Measurements from ENCODE around the gene FAT1.

The FAT1 gene

DNA sequence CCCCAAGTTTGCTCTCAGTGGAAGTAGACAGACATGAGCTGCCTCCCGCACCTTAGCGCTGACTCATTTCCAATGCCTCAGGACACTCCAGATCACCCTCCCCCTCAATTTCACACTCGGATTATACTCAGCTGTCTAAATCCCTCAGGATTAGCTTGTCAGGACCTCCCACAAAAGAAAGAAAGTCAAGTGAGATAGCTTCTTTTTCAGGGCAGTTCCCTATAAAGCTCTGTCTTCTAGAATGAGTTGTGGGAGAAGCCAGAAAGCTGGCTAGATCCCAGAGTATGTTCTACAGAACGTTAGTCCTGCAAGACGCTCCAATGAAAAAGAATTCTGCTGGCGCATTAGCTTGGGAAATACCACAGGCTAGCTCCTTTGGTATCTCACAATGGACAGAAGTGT is 117.1 kb downstream of the FAT1 start:
- DNase-seq (ENCODE audit: low read depth) = no peak

DNA sequence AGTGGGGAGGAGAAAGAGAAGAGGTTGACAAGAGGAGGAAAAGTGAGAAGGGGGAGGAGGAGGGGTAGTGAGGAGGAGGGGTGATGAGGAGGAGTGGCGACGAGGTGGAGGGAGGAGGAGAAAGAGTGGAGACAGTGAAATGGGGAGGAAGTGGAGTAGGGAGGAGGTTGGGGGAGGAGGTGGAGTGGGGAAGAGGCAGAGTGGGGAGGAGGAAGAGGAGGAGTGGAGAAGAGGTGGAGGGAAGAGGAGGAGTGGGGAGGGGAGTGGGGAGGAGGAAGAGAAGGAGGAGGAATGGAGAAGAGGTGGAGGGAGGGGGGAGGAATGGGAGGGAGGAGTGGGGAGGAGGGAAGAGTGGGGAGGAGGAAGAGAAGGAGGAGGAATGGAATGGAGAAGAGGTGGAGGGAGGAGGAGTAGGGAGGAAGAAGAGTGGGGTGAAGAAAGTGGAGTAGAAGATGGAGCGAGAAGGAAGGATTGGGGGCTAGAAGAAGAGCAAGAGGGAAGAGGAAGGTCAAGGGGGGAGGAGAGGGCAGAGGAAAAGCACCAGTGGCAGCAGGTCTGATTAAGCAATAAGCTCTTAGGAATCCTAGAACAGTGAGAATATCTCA is 118.3 kb downstream of the FAT1 start:
- DNase-seq (ENCODE audit: low read depth) = no peak

DNA sequence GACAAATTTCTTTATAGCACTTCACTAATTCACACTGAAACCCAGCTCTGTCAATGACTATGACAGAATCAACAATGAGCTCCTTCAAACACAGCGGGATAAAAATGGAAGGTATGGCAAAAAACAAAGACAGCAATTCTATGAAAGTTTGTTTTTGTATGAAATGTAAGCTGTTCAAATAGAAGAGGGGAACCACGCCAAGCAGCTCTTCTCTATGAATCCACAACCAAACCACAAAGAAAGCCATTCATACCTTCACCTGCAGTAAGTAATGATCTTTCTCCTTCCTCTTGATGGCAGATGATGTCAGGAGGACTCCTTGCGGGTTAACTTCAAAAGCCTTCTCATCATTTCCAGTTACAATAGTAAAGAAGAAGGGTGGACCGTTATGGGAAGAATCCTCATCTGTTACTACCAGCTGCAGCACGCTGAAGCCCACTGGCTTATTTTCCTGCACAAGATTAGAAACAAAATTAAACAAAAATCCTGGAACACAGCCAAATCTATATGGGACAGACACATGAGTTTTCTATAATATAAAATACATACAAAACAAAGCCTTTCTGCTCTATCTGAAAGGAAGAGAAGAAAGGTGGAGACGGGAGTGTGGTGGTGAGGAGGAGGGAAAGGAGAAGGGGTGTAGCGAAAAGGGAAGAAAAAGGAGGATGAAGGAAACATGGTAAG is 119.4 kb downstream of the FAT1 start:
- no peak for DNase-seq (ENCODE audit: low read depth)

DNA sequence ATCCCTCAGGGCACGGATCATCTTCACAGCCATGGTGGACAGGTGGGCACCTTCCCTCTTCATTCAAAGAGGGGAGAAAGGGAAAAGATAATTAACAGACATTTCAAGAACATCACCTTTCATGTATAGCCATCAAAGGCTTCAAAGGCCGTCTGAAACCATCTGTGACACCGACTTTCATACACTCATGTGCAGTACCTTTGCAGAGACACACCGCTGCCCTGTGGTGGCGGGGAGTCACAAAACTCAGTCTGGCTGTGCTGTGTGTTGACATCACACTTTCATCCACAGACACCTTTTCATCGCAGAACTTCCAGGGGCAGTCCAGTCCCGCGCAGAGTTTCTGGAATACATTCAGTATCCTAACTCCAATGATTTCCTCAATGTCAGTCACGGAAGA is 120.7 kb downstream of the FAT1 start:
- DNase-seq (ENCODE audit: low read depth) = no peak

DNA sequence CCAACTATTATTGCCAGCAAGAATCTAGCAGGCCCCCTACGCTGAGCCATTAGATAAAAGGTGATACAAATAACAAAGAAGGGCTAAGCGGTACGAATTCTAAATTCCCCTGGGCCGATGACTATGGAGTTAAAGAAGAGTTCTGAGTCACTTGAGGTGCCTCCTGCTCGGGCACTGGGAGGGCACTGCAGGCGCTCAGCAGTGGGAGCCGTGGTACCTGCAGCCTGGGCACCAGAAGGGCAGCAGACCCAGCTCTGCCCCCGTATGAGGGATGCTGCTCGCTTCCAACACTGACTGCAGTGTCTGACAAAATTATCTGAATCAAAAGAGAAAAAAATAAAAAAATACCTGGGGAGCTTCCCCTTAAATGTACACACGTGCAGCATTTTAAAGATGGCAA is 124.2 kb downstream of the FAT1 start:
- DNase-seq (ENCODE audit: low read depth) = no peak

DNA sequence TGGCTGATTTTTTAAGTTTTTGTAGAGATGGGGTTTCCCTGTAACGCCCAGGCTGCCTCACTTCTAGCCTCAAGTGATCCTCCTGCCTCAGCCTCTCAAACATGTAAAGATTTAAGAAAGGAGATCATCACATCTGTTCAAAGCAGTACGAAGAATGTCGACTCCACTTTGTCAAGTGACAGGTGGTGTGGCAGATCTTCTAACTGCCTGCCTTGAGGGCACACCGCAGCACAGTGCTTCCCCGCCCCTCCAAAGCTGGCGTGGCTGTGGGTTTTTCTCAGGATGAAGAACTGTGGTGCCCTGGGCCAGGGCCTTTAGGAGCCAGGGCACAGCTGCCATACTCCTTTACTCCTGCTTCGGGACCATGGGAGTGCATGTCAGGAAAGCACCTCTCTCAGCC is 125.0 kb downstream of the FAT1 start:
- no peak for DNase-seq (ENCODE audit: low read depth)

DNA sequence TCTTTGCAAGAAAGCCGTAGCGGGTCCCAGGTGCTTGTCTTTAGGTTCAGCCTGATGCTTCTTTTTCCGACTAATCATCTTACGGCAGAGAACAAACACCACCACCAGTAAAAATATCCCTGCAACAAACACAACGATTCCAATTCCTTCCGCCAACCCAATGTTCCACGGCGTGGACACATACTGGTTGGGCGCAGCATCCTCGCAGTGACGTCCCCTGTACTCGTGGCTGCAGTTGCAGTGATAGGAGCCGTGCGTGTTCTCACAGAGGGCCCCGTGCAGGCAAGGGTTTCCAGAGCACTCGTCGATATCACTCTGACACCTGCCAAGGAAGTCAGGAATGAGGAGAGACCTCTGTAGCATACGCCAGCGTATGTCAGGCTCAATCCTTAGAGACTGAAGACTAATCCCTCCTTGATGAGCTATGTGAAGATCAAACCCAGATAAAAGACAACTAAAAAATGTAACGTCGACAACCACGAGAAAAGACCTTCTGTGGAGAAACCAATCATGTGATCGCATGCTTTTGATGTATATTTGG is 126.7 kb downstream of the FAT1 start:
- no peak for DNase-seq (ENCODE audit: low read depth)

DNA sequence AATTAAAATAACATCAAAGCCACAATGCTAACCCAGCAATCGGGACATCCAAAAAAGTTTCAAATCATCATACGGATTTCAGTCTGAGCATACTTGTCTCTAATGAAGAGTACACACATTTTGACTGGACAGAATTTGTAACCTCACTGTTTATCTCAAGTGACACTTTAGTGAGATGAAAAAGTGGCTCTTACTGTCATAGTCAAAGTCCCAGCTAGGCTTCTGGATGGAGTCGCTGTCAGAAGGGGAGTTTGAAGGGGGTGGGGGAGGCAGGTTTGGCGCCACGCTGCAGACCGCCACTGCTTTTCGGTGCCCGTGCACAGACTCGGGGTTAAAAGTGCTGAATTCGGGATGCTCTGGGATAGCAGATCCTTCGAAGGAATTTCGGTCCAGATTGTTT is 127.3 kb downstream of the FAT1 start:
- no peak for DNase-seq (ENCODE audit: low read depth)

DNA sequence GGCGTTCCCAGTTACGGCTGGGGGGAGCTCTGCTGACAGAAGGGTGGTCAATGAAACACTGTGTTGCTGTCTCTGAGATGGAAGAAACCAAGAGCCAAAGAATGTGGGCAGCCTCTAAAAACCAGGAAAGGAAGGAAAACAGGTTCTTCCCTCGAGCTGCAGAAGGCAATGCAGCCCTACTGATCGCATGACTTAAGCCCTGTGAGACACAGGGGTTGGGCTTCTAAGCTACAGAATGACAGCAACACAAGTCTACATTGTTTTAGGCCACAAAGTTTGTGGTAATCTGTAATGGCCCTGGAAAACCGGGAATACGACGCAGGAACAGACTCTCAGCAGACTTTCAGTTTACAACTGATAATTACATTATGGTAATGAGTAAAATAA is 130.1 kb downstream of the FAT1 start:
- DNase-seq (ENCODE audit: low read depth) = no peak

DNA sequence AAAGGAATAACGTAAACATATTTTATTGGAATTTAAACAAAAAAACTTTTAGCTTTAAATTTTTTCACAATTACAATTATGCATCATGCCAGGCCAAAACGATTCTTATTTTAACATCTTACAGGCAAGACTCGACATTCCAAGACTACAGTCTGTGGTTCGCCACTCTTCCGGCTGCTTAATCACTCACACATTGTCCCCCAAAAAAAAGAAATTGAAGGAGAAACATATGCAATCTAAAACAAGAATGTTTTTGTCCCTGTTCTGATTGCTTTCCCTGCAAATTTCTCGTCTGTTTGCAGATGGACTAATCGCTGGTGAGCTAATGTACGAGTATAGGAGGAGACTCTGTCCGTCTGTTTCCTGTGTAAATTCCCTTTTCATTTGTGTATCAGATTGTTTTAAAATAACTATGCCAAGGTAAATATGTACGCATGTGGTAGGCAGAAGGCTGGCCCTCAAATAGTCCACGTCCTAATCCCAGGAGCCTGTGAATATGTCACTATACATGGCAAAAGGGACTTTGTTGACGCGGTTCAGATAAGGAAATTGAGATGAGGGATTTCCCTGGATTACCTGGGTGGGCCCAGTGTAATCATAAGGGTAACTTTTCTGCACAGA is 130.6 kb downstream of the FAT1 start:
- DNase-seq (ENCODE audit: low read depth) = no peak

DNA sequence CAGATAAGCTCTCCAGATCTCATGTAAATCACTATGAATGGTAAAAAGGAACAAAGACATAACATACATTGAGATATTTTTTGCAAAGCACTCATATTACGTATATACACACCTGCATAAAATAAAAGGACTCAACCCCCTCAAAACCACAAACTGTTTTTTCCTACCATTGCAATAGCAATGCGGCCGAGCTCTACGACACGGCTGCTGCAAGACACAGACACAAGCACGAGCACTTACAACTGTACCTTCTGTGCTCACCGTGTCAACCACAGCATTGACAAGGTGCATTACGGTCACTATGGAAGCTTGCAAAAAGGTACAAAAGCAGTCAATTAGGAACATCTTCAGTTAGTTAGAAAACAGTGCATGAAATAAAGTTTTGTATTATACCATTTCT is 131.2 kb downstream of the FAT1 start:
- DNase-seq (ENCODE audit: low read depth) = no peak

DNA sequence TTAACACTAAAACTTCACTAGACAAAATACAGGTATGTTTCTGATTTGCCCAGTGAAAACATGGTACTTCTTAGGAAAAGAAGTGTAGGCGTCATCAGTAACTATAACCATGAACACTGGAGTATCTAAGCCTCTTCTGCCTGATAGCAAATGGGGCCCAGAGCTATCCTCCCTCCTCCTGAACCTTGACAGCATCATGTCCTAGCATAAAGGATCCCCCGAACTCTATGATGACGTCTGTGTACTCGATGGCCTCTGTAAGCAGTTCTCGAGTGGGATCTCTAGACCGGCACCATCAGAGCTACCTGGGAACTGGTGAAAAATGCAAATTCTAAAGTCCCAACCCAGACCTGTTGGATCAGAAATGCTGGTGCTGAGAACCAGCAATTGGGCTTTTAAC is 132.0 kb downstream of the FAT1 start:
- DNase-seq (ENCODE audit: low read depth) = no peak

DNA sequence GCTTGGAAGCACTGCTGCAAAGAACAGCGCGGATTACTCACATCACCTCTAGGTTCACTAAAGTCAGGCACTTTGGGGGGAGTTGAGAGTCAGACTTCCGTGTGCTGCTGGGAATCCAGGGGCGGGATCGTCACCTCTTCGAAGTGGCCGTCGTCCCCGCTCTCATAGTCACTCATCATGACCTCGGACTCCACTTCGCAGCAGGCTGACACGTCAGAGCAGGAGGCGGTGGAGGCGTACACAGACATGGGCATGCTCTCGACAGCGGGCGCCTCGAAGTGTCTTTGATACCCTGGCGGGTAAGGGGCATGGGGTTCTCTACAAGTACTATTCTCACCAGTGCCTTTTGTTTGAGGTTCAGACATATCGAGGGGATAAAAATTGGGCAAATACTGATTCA is 135.2 kb downstream of the FAT1 start:
- DNase-seq (ENCODE audit: low read depth) = no peak

DNA sequence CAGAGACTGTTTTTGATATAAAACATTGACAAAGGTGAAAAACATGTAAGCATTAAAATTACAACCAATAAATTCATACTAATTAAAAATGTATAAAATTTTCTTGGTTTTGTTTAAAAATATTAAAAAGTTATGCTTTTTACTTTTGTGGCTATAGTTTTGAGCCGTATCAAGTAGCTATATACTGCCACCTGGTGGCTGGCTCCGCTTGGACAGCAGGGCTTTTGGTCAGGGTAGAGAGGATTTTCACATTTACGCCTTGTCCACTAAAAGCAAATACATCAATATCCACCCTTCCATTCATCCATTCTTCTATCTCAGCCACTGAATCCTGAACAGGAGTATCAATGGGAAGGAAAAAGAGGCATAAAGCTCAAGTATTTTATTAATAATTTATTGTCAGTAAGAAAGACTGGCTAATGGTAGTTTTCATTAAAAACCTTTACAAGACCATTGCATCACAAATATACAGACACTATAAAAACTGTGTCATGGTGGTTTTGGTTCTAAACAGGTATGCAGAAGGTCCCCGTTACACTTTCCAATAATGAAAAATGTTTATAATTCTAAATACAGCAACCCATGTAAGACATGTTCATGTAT is 136.1 kb downstream of the FAT1 start:
- DNase-seq (ENCODE audit: low read depth) = no peak

DNA sequence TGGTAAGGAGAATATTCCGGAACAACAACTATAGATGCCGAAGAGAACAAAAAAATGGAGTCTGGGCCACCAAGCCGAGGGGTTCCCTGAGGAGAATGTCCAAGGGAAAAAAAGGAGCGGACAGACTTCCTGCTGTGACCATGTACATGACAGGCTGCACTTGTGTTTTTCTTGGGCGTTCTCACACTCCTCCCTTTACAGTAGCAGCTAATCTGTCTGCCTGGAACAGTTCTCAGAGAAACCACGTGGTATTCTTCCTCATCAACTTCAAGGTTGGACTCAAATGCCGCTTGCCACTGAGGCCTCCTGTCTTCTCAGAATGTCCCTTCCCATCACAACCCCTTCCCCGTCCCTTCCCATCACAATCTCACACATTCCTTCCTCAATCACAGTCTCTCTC is 137.5 kb downstream of the FAT1 start:
- DNase-seq (ENCODE audit: low read depth) = no peak

DNA sequence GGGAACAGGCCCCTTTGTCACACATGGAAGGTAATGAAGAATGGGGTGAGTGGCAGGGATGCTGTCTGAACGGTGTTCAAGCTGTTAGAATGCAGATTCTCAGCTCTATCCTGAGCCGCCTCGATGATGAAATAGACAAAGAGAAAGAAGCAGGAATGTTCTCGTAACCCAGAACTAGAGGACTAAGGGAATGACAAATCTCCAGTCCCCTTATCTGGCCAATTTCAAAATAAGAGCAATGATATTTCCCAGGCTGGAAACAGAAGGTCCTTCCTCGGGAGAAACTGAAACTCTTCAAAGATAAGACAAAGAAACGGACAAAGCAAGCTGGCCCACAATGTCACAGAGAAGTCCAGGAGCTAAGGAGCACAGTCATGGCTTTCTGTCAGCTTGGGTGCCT is 138.7 kb downstream of the FAT1 start:
- DNase-seq (ENCODE audit: low read depth) = no peak

DNA sequence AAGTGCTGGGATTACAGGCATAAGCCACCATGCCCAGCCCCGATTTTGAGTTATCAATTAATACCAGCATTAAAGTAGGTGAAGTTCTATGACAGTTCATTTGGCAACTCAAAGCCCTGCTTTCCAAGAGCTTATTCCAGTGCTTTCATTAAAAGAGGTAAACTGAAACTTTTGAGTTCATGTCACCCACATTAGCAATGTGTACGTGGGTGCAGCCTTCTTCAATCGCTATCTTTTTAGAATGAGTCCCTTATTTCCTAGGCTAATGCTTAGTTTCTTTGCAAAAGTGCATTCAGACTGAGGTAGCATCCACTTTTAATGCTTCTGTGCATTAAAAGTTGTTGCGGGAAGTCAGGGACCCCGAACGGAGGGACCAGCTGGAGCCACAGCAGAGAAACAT is 142.2 kb downstream of the FAT1 start:
- no peak for DNase-seq (ENCODE audit: low read depth)

DNA sequence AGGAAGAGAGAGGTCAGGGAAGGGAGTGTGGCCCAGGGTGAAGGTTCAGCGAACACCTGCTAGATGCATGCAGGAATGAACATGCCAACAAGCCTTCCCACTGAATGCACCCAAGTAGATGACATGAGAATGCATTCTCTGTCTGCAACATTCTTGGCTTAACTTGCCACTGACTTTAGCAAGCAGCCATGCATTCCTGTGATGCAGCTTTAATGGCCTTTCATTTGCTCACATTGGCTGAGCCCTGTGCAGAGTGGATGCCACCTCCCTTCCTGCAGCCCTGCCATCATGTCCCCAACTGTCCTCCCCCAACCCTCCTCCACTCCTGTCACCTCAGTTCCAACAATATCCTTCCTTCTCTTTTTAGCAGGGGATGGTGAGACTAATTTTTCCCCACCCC is 143.0 kb downstream of the FAT1 start:
- no peak for DNase-seq (ENCODE audit: low read depth)

DNA sequence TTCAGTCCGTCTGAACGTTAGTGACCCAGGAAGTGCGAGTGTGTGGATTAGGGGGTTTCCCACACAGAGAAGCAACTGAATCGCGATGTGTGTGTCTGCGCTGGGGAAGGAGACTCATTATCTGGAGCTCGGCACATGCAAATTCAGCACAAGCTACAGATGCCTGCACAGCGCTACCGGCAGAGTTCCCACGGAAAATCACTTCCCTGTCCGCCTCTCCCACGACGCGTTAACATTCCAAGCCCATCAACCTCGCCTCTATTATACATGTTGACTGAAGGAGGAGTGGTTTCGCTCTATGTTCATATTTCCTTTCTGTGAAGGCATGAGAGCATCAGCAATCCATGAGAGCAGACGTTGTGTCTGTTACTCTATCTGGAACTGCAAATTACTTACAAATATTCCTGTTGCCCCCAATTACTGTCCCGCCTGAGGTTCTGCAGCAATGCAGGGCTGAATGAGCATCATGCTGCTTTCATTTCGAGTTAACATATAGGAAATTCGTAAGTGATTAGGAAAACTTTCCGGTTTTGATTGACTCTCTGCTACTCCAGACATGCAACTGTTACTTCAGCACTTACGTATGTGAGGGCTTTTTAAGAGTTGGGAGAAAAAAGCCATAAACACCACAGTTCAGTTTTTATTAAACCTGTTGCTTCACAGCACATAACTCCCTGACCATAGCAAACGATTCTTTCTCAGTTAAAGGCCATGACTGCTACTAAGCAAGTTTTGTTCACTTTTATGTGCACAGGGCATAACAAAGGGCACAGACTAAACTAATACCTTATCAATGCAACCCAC is 153.3 kb downstream of the FAT1 start:
- DNase-seq (ENCODE audit: low read depth) = no peak

DNA sequence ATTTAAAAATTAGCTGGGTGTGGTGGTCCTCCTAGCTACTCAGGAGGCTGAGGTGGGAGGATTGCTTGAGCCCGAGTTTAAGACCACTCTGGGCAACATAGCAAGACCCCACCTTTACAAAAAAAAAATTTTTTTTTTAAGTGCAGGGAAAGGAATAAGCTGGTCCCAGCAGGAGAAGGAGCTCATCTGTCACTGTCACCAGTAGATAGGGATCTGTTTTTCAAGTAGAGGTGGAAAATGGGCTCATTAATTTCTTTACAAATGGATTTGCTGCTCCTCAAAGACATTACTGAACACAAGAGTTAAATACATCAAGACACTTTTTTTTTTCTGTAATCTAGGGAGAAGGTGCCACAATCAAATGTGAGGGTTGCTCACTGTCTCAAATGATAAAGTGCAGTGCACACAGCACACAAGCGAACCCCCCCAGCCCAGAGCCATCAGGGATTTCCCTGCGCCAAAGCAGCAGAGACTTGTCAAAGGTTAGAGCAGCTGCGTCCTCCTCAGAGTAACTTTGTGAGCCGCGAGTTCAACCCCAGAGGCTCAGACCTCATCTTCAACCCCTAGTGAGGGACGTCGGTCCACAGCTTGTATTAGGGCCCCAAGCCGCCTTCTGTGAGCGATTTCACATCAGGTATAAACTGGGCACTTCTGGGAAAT is 154.0 kb downstream of the FAT1 start:
- no peak for DNase-seq (ENCODE audit: low read depth)

DNA sequence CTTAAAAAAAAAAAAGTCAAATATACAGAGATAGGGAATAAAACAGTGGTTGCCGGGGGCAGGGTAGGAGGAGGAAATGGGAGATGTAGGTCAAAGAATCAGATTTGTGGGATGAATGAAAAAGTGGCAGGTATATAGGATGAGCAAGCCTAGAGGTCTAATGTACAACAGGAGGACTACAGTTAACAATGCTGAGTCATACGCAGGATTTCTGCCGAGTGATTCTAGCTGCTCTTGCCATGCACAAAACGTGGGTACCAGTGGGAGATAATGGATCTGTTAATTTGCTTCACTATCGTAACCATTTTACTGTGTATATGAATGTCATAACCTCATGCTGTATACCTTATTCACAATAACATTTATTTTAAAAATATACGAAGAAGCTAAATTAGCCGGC is 157.6 kb downstream of the FAT1 start:
- DNase-seq (ENCODE audit: low read depth) = no peak

DNA sequence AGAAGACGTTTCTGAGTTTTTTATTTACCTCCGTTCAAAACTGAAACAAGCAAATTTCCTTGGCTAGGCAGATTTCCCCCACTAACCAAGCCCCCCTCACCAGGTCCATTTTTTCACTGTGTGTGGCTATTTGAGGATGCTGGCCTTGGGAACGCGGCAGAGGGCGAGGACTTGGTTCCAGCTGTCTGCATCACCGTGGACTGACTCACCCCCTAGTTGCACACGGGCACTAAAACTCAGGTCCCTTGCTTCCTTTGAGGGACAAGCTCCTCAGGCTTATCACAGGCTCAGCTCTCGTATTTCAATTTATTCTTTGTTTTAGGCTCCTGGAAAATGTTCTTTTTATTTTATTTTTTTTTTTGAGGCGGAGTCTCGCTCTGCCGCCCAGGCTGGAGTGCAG is 159.9 kb downstream of the FAT1 start:
- no peak for DNase-seq (ENCODE audit: low read depth)
